Measurements from ENCODE around the gene KIFC3.
"Not testable (repeated sequence)": the region's sequence is repeated elsewhere in the genome, so short reads cannot be mapped to it uniquely, and the experiment has no call there.

Gene KIFC3

DNA sequence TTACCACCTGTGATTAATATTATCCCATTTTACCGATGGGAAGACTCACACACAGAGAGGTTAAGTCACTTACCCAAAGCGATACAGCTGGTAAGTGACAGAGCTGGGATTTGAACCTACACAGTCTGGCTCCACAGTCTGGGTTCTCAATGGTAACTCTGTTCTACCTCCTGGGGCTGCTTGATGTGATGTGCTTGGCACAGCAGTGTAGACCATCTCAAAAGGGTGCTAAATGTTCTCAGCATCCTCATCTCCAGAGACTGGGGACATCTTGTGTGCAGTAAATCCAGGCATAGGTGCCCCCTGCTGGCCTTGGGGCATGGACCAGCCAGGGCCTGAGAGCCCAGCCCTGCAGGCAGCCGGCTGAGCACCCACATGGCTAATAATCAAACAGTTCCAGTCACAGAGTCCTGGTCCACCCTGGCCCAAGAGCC is 82.1 kb downstream of the KIFC3 start:
- Mint-ChIP-seq H3K27ac (no peak overlapping the region), H3K36me3 (ENCODE audit: low read depth) (no peaks in the 10 kb centered on the region), H3K27me3 (no peaks in the 10 kb centered on the region), H3K4me1 (ENCODE audit: low read depth) (peaks cover 4% of the 10 kb centered on the region), H3K9me3 (no peaks in the 10 kb centered on the region), H3K4me3 (no peak overlapping the region)

GRCh38 chr16:57714047-57714446 is 88.2 kb downstream of the KIFC3 start:
- H3K4me1 Mint-ChIP-seq (ENCODE audit: low read depth) = no peaks in the 10 kb centered on the region
- no peaks in the 10 kb centered on the region for H3K36me3 Mint-ChIP-seq (ENCODE audit: low read depth)
- H3K27me3 Mint-ChIP-seq = peaks cover 3% of the 10 kb centered on the region
- H3K9me3 Mint-ChIP-seq = no peaks in the 10 kb centered on the region
- H3K4me3 Mint-ChIP-seq = no peak overlapping the region
- H3K27ac Mint-ChIP-seq = no peak overlapping the region

- Mint-ChIP-seq H3K27ac (no peak overlapping the region), H3K27me3 (peaks cover 3% of the 10 kb centered on the region), H3K4me1 (ENCODE audit: low read depth) (no peaks in the 10 kb centered on the region), H3K9me3 (no peaks in the 10 kb centered on the region), H3K36me3 (ENCODE audit: low read depth) (no peaks in the 10 kb centered on the region), H3K4me3 (no peak overlapping the region)
These were observed 88.7 kb downstream of the KIFC3 start for GRCh38 chr16:57713596-57713995.

DNA sequence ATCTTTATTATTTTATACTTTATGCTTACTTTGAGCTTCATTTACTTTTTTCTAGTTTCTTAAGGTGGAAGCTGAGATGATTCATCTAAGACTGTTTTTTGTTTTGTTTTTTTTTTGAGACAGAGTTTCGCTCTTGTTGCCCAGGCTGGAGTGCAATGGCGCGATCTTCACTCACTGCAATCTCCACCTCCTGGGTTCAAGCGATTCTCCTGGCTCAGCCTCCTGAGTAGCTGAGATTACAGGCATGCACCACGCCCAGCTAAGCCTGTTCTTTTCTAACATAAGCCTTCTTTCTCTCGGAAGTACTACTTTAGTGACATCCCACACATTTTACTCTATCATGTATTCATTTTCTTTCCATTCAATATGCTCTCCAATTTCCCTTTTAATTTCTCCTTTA is 89.7 kb downstream of the KIFC3 start:
- not testable (repeated sequence) for H3K27ac Mint-ChIP-seq; H3K4me1 Mint-ChIP-seq (ENCODE audit: low read depth); H3K27me3 Mint-ChIP-seq; H3K4me3 Mint-ChIP-seq; H3K9me3 Mint-ChIP-seq; H3K36me3 Mint-ChIP-seq (ENCODE audit: low read depth)

GRCh38 chr16:57711993-57712392 is 90.3 kb downstream of the KIFC3 start:
- Mint-ChIP-seq H3K27me3 (peaks cover 3% of the 10 kb centered on the region), H3K27ac (no peak overlapping the region), H3K4me3 (no peak overlapping the region), H3K4me1 (ENCODE audit: low read depth) (peaks cover 6% of the 10 kb centered on the region), H3K36me3 (ENCODE audit: low read depth) (no peaks in the 10 kb centered on the region), H3K9me3 (no peaks in the 10 kb centered on the region)

- no peaks in the 10 kb centered on the region for H3K9me3 Mint-ChIP-seq
- H3K27ac Mint-ChIP-seq = no peak overlapping the region
- H3K4me3 Mint-ChIP-seq = no peak overlapping the region
- peaks cover 6% of the 10 kb centered on the region for H3K4me1 Mint-ChIP-seq (ENCODE audit: low read depth)
- H3K27me3 Mint-ChIP-seq = peaks cover 3% of the 10 kb centered on the region
- H3K36me3 Mint-ChIP-seq (ENCODE audit: low read depth) = no peaks in the 10 kb centered on the region
These were observed 90.9 kb downstream of the KIFC3 start for GRCh38 chr16:57711346-57711745.

GRCh38 chr16:57709663-57710062 is 92.6 kb downstream of the KIFC3 start:
- Mint-ChIP-seq H3K36me3 (ENCODE audit: low read depth) (no peaks in the 10 kb centered on the region), H3K4me1 (ENCODE audit: low read depth) (peaks cover 6% of the 10 kb centered on the region), H3K27me3 (peaks cover 2% of the 10 kb centered on the region), H3K4me3 (no peak overlapping the region), H3K9me3 (no peaks in the 10 kb centered on the region), H3K27ac (no peak overlapping the region)
